HUES48 (cell line): Measurements from ENCODE around the gene P3H2.
"Not testable (repeated sequence)": the region's sequence is repeated elsewhere in the genome, so short reads cannot be mapped to it uniquely, and the experiment has no call there.

Experiments used
- H3K27ac ChIP-seq: one replicate; pipeline ENCODE4 v1.7.0; 2013; ENCODE audit warnings: low read depth, low read length, inconsistent platforms
- H3K27me3 ChIP-seq: 2 replicates; pipeline ENCODE4 v1.6.1; 2013; ENCODE audit warnings: mild to moderate bottlenecking, low read length; ENCODE audit not compliant: control insufficient read depth, insufficient read depth
- H3K36me3 ChIP-seq: 2 replicates; pipeline ENCODE4 v1.6.1; 2013; ENCODE audit warnings: low read length; ENCODE audit not compliant: control insufficient read depth, insufficient read depth
- H3K4me1 ChIP-seq: 2 replicates; pipeline ENCODE4 v1.6.1; 2013; ENCODE audit warnings: mild to moderate bottlenecking, low read length; ENCODE audit not compliant: control insufficient read depth, insufficient read depth
- H3K4me3 ChIP-seq: 2 replicates; pipeline ENCODE4 v1.5.1; 2013; ENCODE audit warnings: mild to moderate bottlenecking, low read depth, low read length
- H3K9ac ChIP-seq: 2 replicates; pipeline ENCODE4 v1.6.1; 2013; ENCODE audit warnings: mild to moderate bottlenecking, low read depth, low read length, moderate library complexity
- H3K9me3 ChIP-seq: 2 replicates; pipeline ENCODE4 v1.6.1; 2013; ENCODE audit warnings: low read length; ENCODE audit not compliant: control insufficient read depth, insufficient read depth

P3H2 gene

DNA sequence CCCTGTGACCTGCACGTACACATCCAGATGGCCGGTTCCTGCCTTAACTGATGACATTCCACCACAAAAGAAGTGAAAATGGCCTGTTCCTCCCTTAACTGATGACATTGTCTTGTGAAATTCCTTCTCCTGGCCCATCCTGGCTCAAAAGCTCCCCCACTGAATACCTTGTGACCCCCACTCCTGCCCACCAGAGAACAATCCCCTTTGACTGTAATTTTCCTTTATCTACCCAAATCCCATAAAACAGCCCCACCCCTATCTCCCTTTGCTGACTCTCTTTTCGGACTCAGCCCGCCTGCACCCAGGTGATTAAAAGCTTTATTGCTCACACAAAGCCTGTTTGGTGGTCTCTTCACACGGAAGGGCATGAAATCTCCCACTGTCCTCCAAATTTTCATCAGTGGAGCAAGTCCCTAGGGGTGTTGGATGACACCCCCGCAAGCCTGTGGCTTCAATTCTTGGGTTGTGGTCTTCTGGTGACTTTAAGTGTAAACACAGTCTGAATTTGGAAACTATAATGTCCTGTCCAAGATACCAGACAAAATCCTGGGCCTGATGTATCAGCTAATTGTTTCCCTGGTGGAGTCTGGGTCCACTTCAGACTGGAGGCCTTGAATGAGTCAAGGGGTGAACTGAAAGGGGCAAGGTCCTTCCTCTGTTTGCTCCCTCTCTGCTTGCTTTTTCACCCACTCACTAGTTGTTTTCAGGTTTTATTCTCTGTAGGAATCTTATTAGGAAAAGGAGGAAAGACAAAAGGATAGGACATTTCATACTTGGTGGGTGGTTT lies 29.3 kb upstream of the P3H2 start:
- not testable (repeated sequence) for H3K9ac ChIP-seq, H3K4me3 ChIP-seq, H3K9me3 ChIP-seq, H3K27me3 ChIP-seq, H3K4me1 ChIP-seq, H3K36me3 ChIP-seq
- H3K27ac ChIP-seq, result peak overlapping the region; percentile 87

DNA sequence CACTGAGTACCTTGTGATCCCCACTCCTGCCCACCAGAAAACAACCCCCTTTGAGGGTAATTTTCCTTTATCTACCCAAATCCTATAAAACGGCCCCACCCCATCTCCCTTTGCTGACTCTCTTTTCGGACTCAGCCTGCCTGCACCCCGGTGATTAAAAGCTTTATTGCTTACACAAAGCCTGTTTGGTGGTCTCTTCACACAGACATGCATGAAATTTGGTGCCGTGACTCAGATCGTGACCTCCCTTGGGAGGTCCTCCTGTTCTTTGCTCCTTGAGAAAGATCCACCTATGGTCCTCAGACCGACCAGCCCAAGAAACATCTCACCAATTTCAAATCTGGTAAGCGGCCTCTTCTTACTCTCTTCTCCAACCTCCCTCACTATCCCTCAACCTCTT lies 24.1 kb upstream of the P3H2 start:
- not testable (repeated sequence) for H3K4me3 ChIP-seq, H3K9me3 ChIP-seq, H3K4me1 ChIP-seq, H3K27me3 ChIP-seq, H3K36me3 ChIP-seq, H3K9ac ChIP-seq
- H3K27ac ChIP-seq, result peak overlapping the region; percentile 73

DNA sequence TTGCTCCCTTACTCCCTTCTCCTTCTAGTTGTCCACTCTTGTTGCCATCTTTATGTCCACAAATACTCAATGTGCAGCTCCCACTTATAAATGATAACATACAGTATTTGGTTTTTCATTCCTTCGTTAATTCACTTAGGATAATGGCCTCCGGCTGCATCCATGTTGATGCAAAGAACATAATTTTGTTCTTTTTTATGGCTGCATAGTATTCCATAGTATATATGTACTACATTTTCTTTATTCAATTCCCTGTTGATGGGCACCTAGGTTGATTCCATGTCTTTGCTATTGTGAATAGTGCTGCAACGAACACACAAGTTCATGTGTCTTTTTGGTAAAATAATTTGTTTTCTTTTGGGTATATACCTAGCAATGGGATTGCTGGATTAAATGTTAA lies 21.3 kb upstream of the P3H2 start:
- Histone ChIP-seq H3K36me3 (no peaks in the 10 kb centered on the region), H3K9me3 (peaks cover 9% of the 10 kb centered on the region), H3K9ac (no peak overlapping the region), H3K27ac (no peak overlapping the region), H3K27me3 (no peaks in the 10 kb centered on the region), H3K4me3 (no peak overlapping the region), H3K4me1 (no peaks in the 10 kb centered on the region)

DNA sequence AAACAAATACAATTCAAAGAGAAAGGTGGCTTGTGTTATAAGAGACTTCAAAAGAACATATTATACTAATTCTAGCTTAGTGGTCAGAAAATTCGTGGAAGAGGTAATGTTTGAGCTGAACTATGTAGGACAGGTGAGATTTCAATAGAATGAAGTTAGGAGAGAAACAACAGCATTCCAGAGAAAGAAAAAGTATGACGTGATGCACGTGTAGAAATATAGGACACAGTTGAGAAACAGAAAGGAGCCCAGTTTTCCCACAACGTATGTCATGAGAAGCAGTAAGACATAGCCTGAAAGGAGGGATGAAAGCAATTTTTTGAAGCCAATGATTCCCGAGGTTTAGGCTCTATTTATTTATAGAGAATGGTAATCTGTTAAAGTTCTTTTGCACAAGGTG lies 18.7 kb upstream of the P3H2 start:
- Histone ChIP-seq H3K9me3 (peaks cover 5% of the 10 kb centered on the region; the same call in 1 of the 2 replicates), H3K36me3 (no peaks in the 10 kb centered on the region), H3K4me1 (no peaks in the 10 kb centered on the region), H3K9ac (no peak overlapping the region), H3K27me3 (no peaks in the 10 kb centered on the region), H3K4me3 (no peak overlapping the region), H3K27ac (no peak overlapping the region)

DNA sequence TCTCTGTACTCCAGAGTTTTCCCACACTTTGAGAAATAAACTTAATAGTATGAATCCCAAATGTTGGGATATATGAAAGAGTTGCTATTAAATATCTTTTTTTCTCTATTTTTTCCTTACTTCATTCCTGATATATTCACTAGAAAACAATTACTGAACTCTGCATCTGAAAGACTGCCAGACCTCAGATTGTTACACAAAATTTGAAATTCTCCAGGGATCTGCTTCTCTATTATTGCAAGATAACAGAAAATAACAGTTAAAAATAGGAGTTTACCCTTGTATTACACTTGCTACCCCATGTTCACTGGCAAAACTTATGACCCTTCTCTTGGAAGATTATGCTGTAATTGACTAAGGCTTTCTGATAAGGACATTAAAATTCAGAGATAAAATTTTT lies 11.7 kb upstream of the P3H2 start:
- Histone ChIP-seq H3K9ac (no peak overlapping the region), H3K27me3 (no peaks in the 10 kb centered on the region)

DNA sequence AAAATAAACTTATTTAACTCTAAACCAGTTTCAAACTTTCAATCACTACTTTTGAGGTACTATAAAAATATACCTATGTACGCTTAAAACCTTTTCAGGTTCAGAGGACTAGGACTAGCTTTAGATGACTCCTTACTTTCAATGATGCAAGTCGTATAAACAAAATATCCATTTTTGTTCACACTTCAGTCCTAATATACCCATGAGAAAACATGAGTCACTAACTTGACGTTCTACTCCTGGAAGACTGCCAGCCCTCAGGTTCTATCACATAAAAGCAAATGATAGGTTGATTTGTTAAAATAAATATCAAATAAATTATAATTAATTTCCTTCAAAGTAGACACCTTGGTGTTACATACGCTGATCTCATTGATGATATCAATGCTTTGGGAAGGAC lies 10.6 kb upstream of the P3H2 start:
- no peak overlapping the region for H3K27ac ChIP-seq
- peaks cover 13% of the 10 kb centered on the region for H3K4me1 ChIP-seq
- H3K27me3 ChIP-seq, result no peaks in the 10 kb centered on the region
- H3K9me3 ChIP-seq, result no peaks in the 10 kb centered on the region
- H3K36me3 ChIP-seq, result no peaks in the 10 kb centered on the region
- H3K9ac ChIP-seq, result no peak overlapping the region
- no peak overlapping the region for H3K4me3 ChIP-seq

More for the DNA sequence above, 11.7 kb upstream of the P3H2 start:
- no peak overlapping the region for H3K4me3 ChIP-seq
- no peaks in the 10 kb centered on the region for H3K9me3 ChIP-seq
- no peak overlapping the region for H3K27ac ChIP-seq
- no peaks in the 10 kb centered on the region for H3K36me3 ChIP-seq
- H3K4me1 ChIP-seq, result peaks cover 13% of the 10 kb centered on the region

DNA sequence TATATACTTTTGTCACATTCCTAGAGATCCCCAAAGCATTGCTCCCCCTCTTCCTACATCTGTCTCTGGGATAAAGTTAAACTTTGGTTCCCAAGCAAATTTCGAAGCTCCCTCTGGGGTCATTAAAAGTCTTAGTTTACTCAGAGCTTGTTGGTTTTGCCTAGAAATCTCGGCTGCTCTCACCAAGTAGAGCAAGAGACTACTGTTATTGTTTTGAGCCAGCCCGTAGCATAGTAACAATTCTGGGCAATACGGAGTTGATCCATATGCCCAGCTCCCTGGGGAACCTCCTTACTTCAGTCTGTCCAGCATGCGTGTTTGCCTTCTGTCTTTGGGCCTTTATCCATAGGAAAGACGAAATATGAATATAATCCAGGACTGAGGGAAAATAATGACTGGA lies 10.0 kb upstream of the P3H2 start:
- H3K9me3 ChIP-seq, result no peaks in the 10 kb centered on the region
- no peak overlapping the region for H3K4me3 ChIP-seq
- H3K4me1 ChIP-seq, result peaks cover 13% of the 10 kb centered on the region
- H3K27ac ChIP-seq, result no peak overlapping the region
- H3K27me3 ChIP-seq, result no peaks in the 10 kb centered on the region
- no peaks in the 10 kb centered on the region for H3K36me3 ChIP-seq
- H3K9ac ChIP-seq, result no peak overlapping the region

DNA sequence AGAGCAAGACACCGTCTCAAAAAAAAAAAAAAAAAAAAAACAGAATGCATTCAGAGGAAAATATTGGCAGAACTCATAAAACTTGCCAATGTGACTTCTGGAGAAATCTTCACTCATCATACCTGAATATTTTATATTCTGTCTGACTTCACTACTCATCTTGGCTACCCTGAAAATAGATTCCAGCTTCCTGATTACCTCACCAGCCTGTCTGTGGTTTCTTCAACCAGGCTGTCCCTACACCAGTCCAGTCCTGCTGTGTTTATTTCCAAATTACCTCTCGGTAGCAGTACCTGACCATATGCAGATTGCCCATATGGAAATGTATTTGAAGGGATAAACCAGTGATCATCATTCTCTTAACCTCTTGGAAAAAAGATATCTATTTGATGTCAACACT lies 9.3 kb upstream of the P3H2 start:
- Histone ChIP-seq H3K36me3 (no peaks in the 10 kb centered on the region), H3K9ac (no peak overlapping the region)

DNA sequence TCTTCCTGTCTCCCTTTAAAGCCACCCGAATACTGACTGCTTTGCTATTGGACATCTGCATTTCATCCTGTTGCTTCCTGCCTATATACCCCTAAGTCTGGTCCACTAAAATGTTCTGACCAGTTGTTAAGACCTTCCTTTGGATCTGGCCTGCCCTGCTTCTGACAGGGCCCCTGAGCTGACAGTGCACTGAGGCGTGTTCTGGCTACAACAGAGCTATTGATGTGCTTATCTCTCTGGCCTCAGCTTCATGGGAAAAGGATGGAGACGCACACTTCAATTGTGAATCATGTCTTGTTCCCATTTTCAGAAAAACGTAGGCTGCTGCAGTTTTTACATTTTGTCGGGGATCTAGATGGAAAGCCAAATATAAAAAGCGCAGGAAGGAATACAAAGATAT lies 7.1 kb upstream of the P3H2 start:
- Histone ChIP-seq H3K9ac (no peak overlapping the region), H3K4me1 (peaks cover 13% of the 10 kb centered on the region)

More for the DNA sequence above, 9.3 kb upstream of the P3H2 start:
- Histone ChIP-seq H3K4me3 (no peak overlapping the region), H3K27ac (no peak overlapping the region), H3K4me1 (peaks cover 16% of the 10 kb centered on the region), H3K9me3 (no peaks in the 10 kb centered on the region), H3K27me3 (no peaks in the 10 kb centered on the region)

DNA sequence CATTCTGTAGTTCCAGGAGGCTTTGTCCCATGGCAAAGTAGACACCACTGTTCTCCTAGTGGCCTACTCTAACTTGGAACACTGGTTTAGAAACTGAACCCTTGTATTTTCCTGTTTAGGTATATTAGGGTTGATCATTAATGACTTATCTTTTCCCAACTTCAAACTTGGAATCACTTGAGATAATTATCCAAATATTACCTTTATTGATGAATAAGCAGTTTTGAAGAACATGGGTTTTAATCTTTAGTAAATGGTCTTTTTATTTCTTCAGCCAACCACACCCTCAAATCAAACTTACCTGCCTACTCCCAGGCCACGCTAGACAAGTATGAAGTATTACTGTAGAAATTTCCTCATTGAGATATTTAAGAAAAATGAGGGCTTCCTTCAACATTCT lies 6.5 kb upstream of the P3H2 start:
- H3K4me3 ChIP-seq, result no peak overlapping the region
- H3K36me3 ChIP-seq, result no peaks in the 10 kb centered on the region
- no peak overlapping the region for H3K9ac ChIP-seq
- peaks cover 11% of the 10 kb centered on the region for H3K4me1 ChIP-seq
- H3K27me3 ChIP-seq, result no peaks in the 10 kb centered on the region; the same call in 1 of the 2 replicates
- H3K9me3 ChIP-seq, result no peaks in the 10 kb centered on the region
- no peak overlapping the region for H3K27ac ChIP-seq

More for the DNA sequence above, 7.1 kb upstream of the P3H2 start:
- Histone ChIP-seq H3K27me3 (no peaks in the 10 kb centered on the region), H3K27ac (no peak overlapping the region), H3K9me3 (no peaks in the 10 kb centered on the region), H3K4me3 (no peak overlapping the region), H3K36me3 (no peaks in the 10 kb centered on the region)

DNA sequence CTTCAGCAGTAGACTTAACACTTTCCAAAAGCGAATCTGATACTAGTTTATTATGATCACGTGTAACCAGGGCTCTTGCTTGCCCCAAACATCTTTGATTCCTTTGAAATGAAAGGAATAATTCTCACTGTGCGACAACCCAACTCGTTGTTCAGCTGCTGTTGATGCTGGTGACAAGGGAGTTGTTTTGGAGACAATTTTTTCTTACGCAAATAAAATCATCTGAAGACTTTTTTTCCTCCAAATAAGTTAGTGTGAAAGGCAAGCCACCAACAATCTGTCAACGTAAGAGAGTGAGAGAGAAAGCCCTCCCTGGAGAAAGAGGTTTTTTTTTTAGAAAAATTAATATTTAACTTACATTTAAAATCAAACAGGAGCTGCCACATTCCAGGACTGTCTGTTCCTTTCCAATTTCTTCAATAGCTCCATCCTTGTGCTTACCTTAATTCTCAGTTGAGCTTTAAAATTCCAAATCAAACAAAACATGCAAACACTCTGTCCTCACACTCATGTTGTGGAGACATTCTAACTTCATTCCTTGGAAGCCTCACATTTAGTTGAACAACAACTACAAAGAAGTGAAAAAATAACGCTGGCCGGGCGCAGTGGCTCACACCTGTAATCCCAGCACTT lies 4.9 kb upstream of the P3H2 start:
- H3K9me3 ChIP-seq, result no peaks in the 10 kb centered on the region
- no peaks in the 10 kb centered on the region for H3K36me3 ChIP-seq
- H3K4me3 ChIP-seq, result no peak overlapping the region
- H3K27ac ChIP-seq, result no peak overlapping the region
- H3K27me3 ChIP-seq, result peaks cover 6% of the 10 kb centered on the region
- peaks cover 10% of the 10 kb centered on the region for H3K4me1 ChIP-seq
- H3K9ac ChIP-seq, result no peak overlapping the region
